ENCODE results near the gene SRGN.

Gene SRGN

GRCh38 chr10:69142983-69143382 lies 55.1 kb downstream of the SRGN start:
- DNase-seq, result no peak

GRCh38 chr10:69145329-69145728 lies 57.4 kb downstream of the SRGN start:
- DNase-seq, result no peak

- DNase-seq, result no peak
These were observed 58.0 kb downstream of the SRGN start for GRCh38 chr10:69145864-69146263.

- DNase-seq, result no peak
These were observed 58.9 kb downstream of the SRGN start for GRCh38 chr10:69146759-69147158.

GRCh38 chr10:69151984-69152383 lies 64.1 kb downstream of the SRGN start:
- DNase-seq, result no peak

GRCh38 chr10:69153227-69153626 lies 65.3 kb downstream of the SRGN start:
- DNase-seq, result no peak

All from fibroblast of skin of right biceps (primary cell).